Stromal cell of bone marrow (primary cell): ENCODE data around the gene ANKRD29.
"Not testable (repeated sequence)": the region's sequence is repeated elsewhere in the genome, so short reads cannot be mapped to it uniquely, and the experiment has no call there.

Experiments
- DNase-seq: peaks from one replicate; pipeline ENCODE4 v3.0.0-alpha.2; 2012; ENCODE audit warnings: low read depth

The ANKRD29 gene

DNA sequence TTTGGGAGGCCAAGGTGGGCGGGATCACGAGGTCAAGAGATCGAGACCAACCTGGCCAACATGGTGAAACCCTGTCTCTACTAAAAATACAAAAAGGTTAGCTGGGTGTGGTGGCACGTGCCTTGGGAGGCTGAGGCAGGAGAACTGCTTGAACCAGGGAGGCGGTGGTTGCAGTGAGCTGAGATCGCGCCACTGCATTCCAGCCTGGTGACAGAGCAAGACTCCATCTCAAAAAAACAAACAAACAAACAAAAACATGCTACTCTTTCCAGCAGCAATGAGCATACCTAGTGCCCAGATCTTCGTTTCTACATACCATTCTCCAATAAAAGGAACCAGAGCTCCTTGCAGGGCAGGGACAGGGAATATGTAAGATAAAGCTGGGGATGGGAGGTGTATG, 105.2 kb downstream of the ANKRD29 start:
- DNase-seq: not testable (repeated sequence)

DNA sequence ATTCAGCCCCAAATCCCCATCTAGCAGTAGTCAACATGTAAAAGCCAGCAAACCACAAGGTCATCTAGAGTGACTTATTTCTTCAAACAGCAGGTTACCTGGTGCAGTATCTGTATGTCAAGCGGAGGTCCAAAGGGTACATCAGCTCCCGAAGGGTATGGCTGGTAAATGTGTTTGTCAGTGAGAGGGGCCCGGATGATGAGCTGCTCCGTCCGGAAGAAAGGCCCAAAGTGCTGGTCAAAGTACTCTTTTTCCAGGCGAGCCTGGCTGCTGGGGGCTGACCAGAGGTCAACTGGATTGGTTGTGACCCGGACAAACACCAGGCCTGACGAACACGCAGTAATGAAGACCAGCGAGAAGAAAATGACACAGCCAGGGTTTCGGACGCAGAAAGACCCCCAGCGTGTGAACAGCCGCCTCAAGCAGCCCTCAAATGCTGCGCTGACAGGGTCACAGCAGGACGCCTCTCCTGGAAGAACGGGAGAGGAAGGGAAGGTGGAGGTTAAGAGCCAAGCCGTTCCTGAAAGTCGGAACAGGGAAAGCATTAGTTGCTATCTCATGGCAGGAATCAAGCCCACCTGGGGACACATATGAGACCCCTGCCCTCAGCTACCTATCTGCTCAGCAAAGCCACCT, 106.4 kb downstream of the ANKRD29 start:
- DNase-seq: no peak

DNA sequence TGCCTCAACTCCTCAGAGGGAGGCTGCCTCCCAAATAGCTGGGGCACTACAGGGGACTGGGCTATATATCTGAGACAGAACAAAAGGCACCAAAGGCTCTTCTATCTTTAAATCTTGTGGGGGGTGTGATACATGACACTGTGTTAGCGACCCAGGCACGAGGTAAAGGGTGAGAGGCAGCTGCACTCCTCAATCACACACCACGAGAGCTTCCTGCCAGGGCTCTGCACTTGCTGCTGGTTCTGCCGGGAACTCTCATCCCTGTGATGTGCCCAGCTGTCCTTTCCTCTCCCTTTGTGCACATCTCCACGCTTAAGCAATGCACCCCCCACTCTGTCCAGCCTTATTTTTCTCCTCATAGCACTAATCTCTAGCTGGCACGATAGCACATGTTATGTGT, 108.8 kb downstream of the ANKRD29 start:
- DNase-seq: no peak

- DNase-seq: no peak
Observed at GRCh38 chr18:23552505-23552904, 110.2 kb downstream of the ANKRD29 start.

DNA sequence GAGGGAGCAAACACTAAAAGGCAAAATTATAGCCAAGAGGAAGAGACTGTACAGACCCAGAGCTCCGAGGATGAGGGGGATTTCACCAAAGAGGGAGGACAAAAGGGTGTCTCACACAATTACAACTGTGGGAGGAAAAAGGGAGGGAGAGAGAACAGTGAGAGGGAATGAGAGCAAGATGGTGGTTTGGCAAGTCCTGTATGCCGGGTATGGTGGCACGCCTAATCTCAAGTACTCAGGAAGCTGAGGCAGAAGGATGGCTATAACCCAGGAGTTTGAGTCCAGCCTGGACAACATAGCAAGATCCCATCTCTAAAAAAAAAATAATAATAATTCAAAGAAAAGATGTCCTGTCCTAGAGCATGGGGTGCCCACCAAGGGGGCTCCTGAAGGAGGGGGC, 110.7 kb downstream of the ANKRD29 start:
- DNase-seq: no peak

- DNase-seq: no peak
Observed at GRCh38 chr18:23550898-23551297, 111.8 kb downstream of the ANKRD29 start.
